ENCODE data around the gene RTP3. TPM values are rescaled to one million over a fixed set of nuclear protein-coding genes. Genes with fewer than 3 reads are reported as not detected.

The RTP3 gene
- total RNA-seq, 1 experiment from 2014 or later: not detected

- ATAC-seq (no peak), DNase-seq (ENCODE audit: low read depth, low spot score) (no peak)
- Histone ChIP-seq H3K27me3 (ENCODE audit: control insufficient read depth, insufficient read depth, low read length) (peaks cover 3% of the 10 kb centered on the region; the same call in 1 of the 2 replicates), H3K27ac (ENCODE audit: low read length) (no peak overlapping the region), H3K9me3 (ENCODE audit: control insufficient read depth, insufficient read depth, low read depth, low read length) (no peaks in the 10 kb centered on the region), H3K36me3 (ENCODE audit: control insufficient read depth, insufficient read depth, low read length) (no peaks in the 10 kb centered on the region), H3K4me1 (ENCODE audit: control insufficient read depth, insufficient read depth, low read length) (no peaks in the 10 kb centered on the region), H3K4me3 (ENCODE audit: low read depth in 2 of 2, low read length in 2 of 2) (no peak overlapping the region)
- in situ Hi-C loops (cut with HindIII; ENCODE audit: low pct_unique_long_range_greater_than_20kb, low sequenced_read_pairs): no loop called here
- ChIA-PET POLR2A (no interaction called here), CTCF (no interaction called here)
- TF ChIP-seq SIN3A (IDR thresholded peaks at IDR 0.05; ENCODE audit: borderline replicate concordance, insufficient read depth, low read depth, low read length) (no peak), REST (IDR thresholded peaks at IDR 0.05; ENCODE audit: insufficient read depth in 1 of 2, low read depth in 2 of 2, low read length in 1 of 2) (no peak), CTCF (IDR thresholded peaks at IDR 0.05) (no peak), POLR2AphosphoS5 (IDR thresholded peaks at IDR 0.05; ENCODE audit: low read depth, low read length) (no peak), TCF7L2 (IDR thresholded peaks at IDR 0.05; ENCODE audit: low read depth, low read length) (no peak)
- intact Hi-C loops (cut with micrococcal nuclease; ENCODE audit: unreplicated experiment): no loop called here
- no TSS peak for BruUV-seq (replicated peaks)
Measured at GRCh38 chr3:46538803-46539442, 41.1 kb downstream of the RTP3 start.

- ATAC-seq (no peak), DNase-seq (ENCODE audit: low read depth, low spot score) (no peak)
- CTCF ChIA-PET: no interaction called here
- intact Hi-C loops (cut with micrococcal nuclease; ENCODE audit: unreplicated experiment): no loop called here
- no peaks in the 10 kb centered on the region for H3K36me3 ChIP-seq (ENCODE audit: control insufficient read depth, insufficient read depth, low read length)
- no peak overlapping the region for H3K27ac ChIP-seq (ENCODE audit: low read length)
- no TSS peak for BruUV-seq (replicated peaks)
- peaks cover 3% of the 10 kb centered on the region; the same call in 1 of the 2 replicates for H3K27me3 ChIP-seq (ENCODE audit: control insufficient read depth, insufficient read depth, low read length)
- TF ChIP-seq SIN3A (IDR thresholded peaks at IDR 0.05; ENCODE audit: borderline replicate concordance, insufficient read depth, low read depth, low read length) (no peak), POLR2AphosphoS5 (IDR thresholded peaks at IDR 0.05; ENCODE audit: low read depth, low read length) (no peak), REST (IDR thresholded peaks at IDR 0.05; ENCODE audit: insufficient read depth in 1 of 2, low read depth in 2 of 2, low read length in 1 of 2) (no peak), CTCF (IDR thresholded peaks at IDR 0.05) (no peak), TCF7L2 (IDR thresholded peaks at IDR 0.05; ENCODE audit: low read depth, low read length) (no peak)
- H3K4me3 ChIP-seq (ENCODE audit: low read depth in 2 of 2, low read length in 2 of 2): no peak overlapping the region
- H3K4me1 ChIP-seq (ENCODE audit: control insufficient read depth, insufficient read depth, low read length): no peaks in the 10 kb centered on the region
- POLR2A ChIA-PET: no interaction called here
- H3K9me3 ChIP-seq (ENCODE audit: control insufficient read depth, insufficient read depth, low read depth, low read length): no peaks in the 10 kb centered on the region
- in situ Hi-C loops (cut with HindIII; ENCODE audit: low pct_unique_long_range_greater_than_20kb, low sequenced_read_pairs): no loop called here
Measured at GRCh38 chr3:46539443-46540005, 41.7 kb downstream of the RTP3 start.

Data from Panc1 (cell line).